PC-3 (cell line): Measurements from ENCODE around the gene EMP2. TPM values are rescaled to one million over a fixed set of nuclear protein-coding genes. Genes with fewer than 3 reads are reported as not detected.

Experiments used
- ATAC-seq: fragments of 200-7000 bp; cut with Tn5 transposase; 2 replicates; pipeline ENCODE4 v1.9.1; 2020; ENCODE audit warnings: mild to moderate bottlenecking, moderate library complexity
- BruUV-seq: library from RNA; stranded (reverse); fragments of 400-500 nt; replicated peaks from 2 replicates; lab custom pipeline; 2021; lab: Mats Ljungman, UMichigan
- CTCF ChIA-PET: fragments of 300-600 bp; sonication (Branson Sonifier 250); formaldehyde crosslinking; loops from one replicate; lab custom pipeline; 2022; ENCODE audit warnings: antibody characterized with exemption; lab: Charles Lee
- POLR2A ChIA-PET: fragments of 300-600 bp; sonication (Branson Sonifier 250); formaldehyde crosslinking; loops from one replicate; lab custom pipeline; 2022; ENCODE audit warnings: antibody characterized with exemption; ENCODE audit not compliant: unreplicated experiment; lab: Charles Lee
- DNase-seq: peaks from one replicate; pipeline ENCODE4 v3.0.0-alpha.2; 2015
- H2AFZ ChIP-seq: fragments of 300-600 bp; sonication (generic); 2 replicates; pipeline ENCODE4 v1.6.0; 2016; ENCODE audit warnings: antibody characterized with exemption, low read length
- H3F3A ChIP-seq: fragments of 300-600 bp; sonication (generic); one replicate; pipeline ENCODE4 v1.6.0; 2017; ENCODE audit warnings: antibody characterized with exemption, low read length, control low read depth, mild to moderate bottlenecking; ENCODE audit not compliant: unreplicated experiment
- H3K27ac ChIP-seq: fragments of 300-600 bp; sonication (generic); 2 replicates; pipeline ENCODE4 v1.5.1; 2016; ENCODE audit warnings: mild to moderate bottlenecking, low read length
- H3K27me3 ChIP-seq: fragments of 300-600 bp; sonication (generic); 2 replicates; pipeline ENCODE4 v1.6.1; 2016; ENCODE audit warnings: low read length, mixed read lengths
- H3K36me3 ChIP-seq: fragments of 300-600 bp; sonication (generic); 2 replicates; pipeline ENCODE4 v1.6.1; 2016; ENCODE audit warnings: low read depth, mixed run types, low read length, mixed read lengths
- H3K4me1 ChIP-seq: fragments of 300-600 bp; sonication (generic); 2 replicates; pipeline ENCODE4 v1.5.1; 2016; ENCODE audit warnings: low read length; ENCODE audit not compliant: insufficient read depth
- H3K4me2 ChIP-seq: fragments of 300-600 bp; sonication (generic); 2 replicates; pipeline ENCODE4 v1.6.0; 2016; ENCODE audit warnings: low read length
- H3K4me3 ChIP-seq: fragments of 300-600 bp; sonication (generic); 2 replicates; pipeline ENCODE4 v1.5.1; 2016; ENCODE audit warnings: mild to moderate bottlenecking, low read length, mixed read lengths
- H3K79me2 ChIP-seq: fragments of 300-600 bp; sonication (generic); 2 replicates; pipeline ENCODE4 v1.6.1; 2017; ENCODE audit warnings: low read length, mixed read lengths
- H3K9ac ChIP-seq: fragments of 300-600 bp; sonication (generic); 2 replicates; pipeline ENCODE4 v1.6.0; 2016; ENCODE audit warnings: mild to moderate bottlenecking, low read length
- H3K9me2 ChIP-seq: fragments of 300-600 bp; sonication (generic); replicated peaks from 2 replicates; pipeline ENCODE4 v1.6.1; 2016; ENCODE audit warnings: mixed run types, low read length, mixed read lengths
- H3K9me3 ChIP-seq: fragments of 300-600 bp; sonication (generic); 2 replicates; pipeline ENCODE4 v1.6.1; 2016; ENCODE audit warnings: low read length, mixed read lengths
- H4K20me1 ChIP-seq: fragments of 300-600 bp; sonication (generic); 2 replicates; pipeline ENCODE4 v1.6.1; 2016; ENCODE audit warnings: low read length, mixed read lengths
- CTCF ChIP-seq: fragments of 300-600 bp; sonication (generic); conservative IDR thresholded peaks from 2 replicates; pipeline ENCODE4 v1.5.1; 2017; ENCODE audit warnings: antibody characterized with exemption, low read depth, mild to moderate bottlenecking, low read length
- EZH2 ChIP-seq: fragments of 300-600 bp; sonication (generic); IDR thresholded peaks from one replicate; pipeline ENCODE4 v1.6.1; 2017; ENCODE audit warnings: antibody characterized with exemption, mild to moderate bottlenecking, low read length; ENCODE audit not compliant: unreplicated experiment
- EZH2phosphoT487 ChIP-seq: fragments of 300-600 bp; sonication (generic); IDR thresholded peaks from 2 replicates; pipeline ENCODE4 v1.6.1; 2018; ENCODE audit warnings: mild to moderate bottlenecking, antibody characterized with exemption, low read length, borderline replicate concordance
- intact Hi-C: fragments of 100-400 bp; cut with micrococcal nuclease; formaldehyde crosslinking; loops from 2 replicates; pipeline ENCODE4 v1.9.0; 2023
- total RNA-seq: library from RNA; depleted of rRNA; stranded (reverse); fragments of >200 nt; gene quantifications from 2 replicates; pipeline ENCODE4 v1.2.3, GENCODE V29; 2014

EMP2 gene
- total RNA-seq, 1 experiment from 2014 or later, result 38.7 TPM

DNA sequence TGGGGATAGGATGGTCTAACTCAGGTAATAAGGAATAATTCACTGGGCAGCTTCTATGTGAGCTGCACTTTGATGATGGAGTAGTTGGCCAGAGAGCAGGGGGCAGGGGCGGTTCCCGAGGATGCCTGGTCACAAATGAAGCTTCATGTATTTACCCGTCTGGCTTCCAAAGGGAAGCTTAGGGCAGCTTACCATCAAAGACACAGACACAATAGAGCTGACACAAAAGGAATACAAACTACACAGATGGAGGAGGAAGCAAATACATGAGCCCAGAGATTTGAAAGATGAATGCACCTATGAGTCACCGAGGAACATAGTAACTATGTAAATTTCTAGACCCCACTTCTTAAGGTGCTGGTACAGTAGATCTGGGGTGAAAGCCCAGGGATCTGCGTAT, 8.7 kb upstream of the EMP2 start:
- Histone ChIP-seq H3F3A (peaks cover 4% of the 10 kb centered on the region), H3K27me3 (no peaks in the 10 kb centered on the region), H3K4me3 (no peak overlapping the region), H3K36me3 (no peaks in the 10 kb centered on the region), H4K20me1 (no peaks in the 10 kb centered on the region), H3K4me2 (no peak overlapping the region), H3K27ac (no peak overlapping the region), H3K9ac (no peak overlapping the region), H3K9me3 (no peaks in the 10 kb centered on the region), H3K4me1 (peaks cover 42% of the 10 kb centered on the region), H3K9me2 (no peaks in the 10 kb centered on the region), H2AFZ (no peak overlapping the region), H3K79me2 (no peaks in the 10 kb centered on the region)
- TF ChIP-seq EZH2, result no peak
- no peak for TF ChIP-seq CTCF
- no peak for TF ChIP-seq EZH2phosphoT487
- no TSS peak for BruUV-seq
- no peak for ATAC-seq
- intact Hi-C loops, result no loop called here
- DNase-seq, result peak; percentile 25
- ChIA-PET CTCF (no interaction called here), POLR2A (no interaction called here)

GRCh38 chr16:10587622-10588021, 7.2 kb upstream of the EMP2 start:
- intact Hi-C loops, result no loop called here
- TF ChIP-seq EZH2 (no peak), EZH2phosphoT487 (no peak), CTCF (no peak)
- Histone ChIP-seq H3F3A (peaks cover 4% of the 10 kb centered on the region), H3K27me3 (no peaks in the 10 kb centered on the region), H3K4me1 (peaks cover 45% of the 10 kb centered on the region), H3K4me2 (no peak overlapping the region), H2AFZ (no peak overlapping the region), H4K20me1 (no peaks in the 10 kb centered on the region), H3K79me2 (no peaks in the 10 kb centered on the region), H3K9ac (no peak overlapping the region), H3K9me3 (no peaks in the 10 kb centered on the region), H3K4me3 (no peak overlapping the region), H3K36me3 (no peaks in the 10 kb centered on the region), H3K9me2 (no peaks in the 10 kb centered on the region), H3K27ac (no peak overlapping the region)
- DNase-seq (no peak), ATAC-seq (no peak)
- BruUV-seq, result no TSS peak
- CTCF ChIA-PET, result no interaction called here
- POLR2A ChIA-PET, result no interaction called here

GRCh38 chr16:10584981-10585438, 4.6 kb upstream of the EMP2 start:
- no TSS peak for BruUV-seq
- DNase-seq (peak; percentile 89), ATAC-seq (peak; percentile 55)
- Histone ChIP-seq H3F3A (peaks cover 4% of the 10 kb centered on the region), H3K36me3 (no peaks in the 10 kb centered on the region), H2AFZ (peak overlapping the region; percentile 31), H3K9me2 (no peaks in the 10 kb centered on the region), H4K20me1 (no peaks in the 10 kb centered on the region), H3K9me3 (no peaks in the 10 kb centered on the region), H3K79me2 (peaks cover 4% of the 10 kb centered on the region), H3K4me2 (peak overlapping the region; percentile 72), H3K4me1 (peaks cover 50% of the 10 kb centered on the region), H3K9ac (peak overlapping the region; percentile 67), H3K27me3 (no peaks in the 10 kb centered on the region), H3K4me3 (peak overlapping the region; percentile 7; the same call in 1 of the 2 replicates), H3K27ac (peak overlapping the region; percentile 95)
- intact Hi-C loops, result loop anchor here (2.0 kb wide), 1 partner anchor 152 kb away; no protein-coding TSS in a partner anchor
- no peak for TF ChIP-seq CTCF
- TF ChIP-seq EZH2phosphoT487, result no peak
- TF ChIP-seq EZH2, result no peak
- POLR2A ChIA-PET, result no interaction called here
- CTCF ChIA-PET, result no interaction called here
